ENCODE data around the gene AATK.
A peak's percentile ranks its signal among the peaks of the same experiment; 100 is the strongest.

Gene AATK

DNA sequence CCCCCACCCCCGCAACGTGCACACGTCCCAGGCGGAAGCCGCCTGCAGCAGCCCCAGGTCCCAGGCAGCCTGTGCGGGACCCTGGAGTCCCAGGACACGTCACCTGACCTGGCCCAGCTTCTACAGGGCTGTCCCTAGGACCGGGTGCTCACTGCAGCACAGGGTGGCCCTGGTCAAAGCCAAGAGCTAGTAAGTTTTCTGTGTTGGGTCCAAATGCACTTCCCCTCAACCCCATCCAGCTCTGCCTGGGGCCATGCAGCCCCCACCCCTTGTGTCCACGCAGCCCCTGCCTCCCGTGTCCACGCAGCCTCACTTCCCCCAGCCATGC lies 22.9 kb downstream of the AATK start:
- TF ChIP-seq ZC3H10 (CRISPR knock-in tag; IDR thresholded peaks at IDR 0.05) (no peak), GLIS3 (CRISPR knock-in tag; IDR thresholded peaks at IDR 0.05) (no peak), ZNF565 (CRISPR knock-in tag; conservative IDR thresholded peaks at IDR 0.05; ENCODE audit: low read depth) (no peak), BACH2 (CRISPR knock-in tag; IDR thresholded peaks at IDR 0.05; ENCODE audit: borderline replicate concordance) (no peak), ARNTL (CRISPR knock-in tag; IDR thresholded peaks at IDR 0.05; ENCODE audit: borderline replicate concordance, low read depth) (no peak), RARB (CRISPR knock-in tag; IDR thresholded peaks at IDR 0.05) (no peak), CSDC2 (CRISPR knock-in tag; IDR thresholded peaks at IDR 0.05) (no peak)
- TF ChIP-seq, protein P1, sequence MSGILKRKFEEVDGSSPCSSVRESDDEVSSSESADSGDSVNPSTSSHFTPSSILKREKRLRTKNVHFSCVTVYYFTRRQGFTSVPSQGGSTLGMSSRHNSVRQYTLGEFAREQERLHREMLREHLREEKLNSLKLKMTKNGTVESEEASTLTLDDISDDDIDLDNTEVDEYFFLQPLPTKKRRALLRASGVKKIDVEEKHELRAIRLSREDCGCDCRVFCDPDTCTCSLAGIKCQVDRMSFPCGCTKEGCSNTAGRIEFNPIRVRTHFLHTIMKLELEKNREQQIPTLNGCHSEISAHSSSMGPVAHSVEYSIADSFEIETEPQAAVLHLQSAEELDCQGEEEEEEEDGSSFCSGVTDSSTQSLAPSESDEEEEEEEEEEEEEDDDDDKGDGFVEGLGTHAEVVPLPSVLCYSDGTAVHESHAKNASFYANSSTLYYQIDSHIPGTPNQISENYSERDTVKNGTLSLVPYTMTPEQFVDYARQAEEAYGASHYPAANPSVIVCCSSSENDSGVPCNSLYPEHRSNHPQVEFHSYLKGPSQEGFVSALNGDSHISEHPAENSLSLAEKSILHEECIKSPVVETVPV (CRISPR knock-in tag; IDR thresholded peaks at IDR 0.05), result no peak
- TF ChIP-seq, protein P2, sequence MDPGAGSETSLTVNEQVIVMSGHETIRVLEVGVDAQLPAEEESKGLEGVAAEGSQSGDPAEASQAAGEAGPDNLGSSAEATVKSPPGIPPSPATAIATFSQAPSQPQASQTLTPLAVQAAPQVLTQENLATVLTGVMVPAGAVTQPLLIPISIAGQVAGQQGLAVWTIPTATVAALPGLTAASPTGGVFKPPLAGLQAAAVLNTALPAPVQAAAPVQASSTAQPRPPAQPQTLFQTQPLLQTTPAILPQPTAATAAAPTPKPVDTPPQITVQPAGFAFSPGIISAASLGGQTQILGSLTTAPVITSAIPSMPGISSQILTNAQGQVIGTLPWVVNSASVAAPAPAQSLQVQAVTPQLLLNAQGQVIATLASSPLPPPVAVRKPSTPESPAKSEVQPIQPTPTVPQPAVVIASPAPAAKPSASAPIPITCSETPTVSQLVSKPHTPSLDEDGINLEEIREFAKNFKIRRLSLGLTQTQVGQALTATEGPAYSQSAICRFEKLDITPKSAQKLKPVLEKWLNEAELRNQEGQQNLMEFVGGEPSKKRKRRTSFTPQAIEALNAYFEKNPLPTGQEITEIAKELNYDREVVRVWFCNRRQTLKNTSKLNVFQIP (CRISPR knock-in tag; IDR thresholded peaks at IDR 0.05; ENCODE audit: borderline replicate concordance, low read depth), result no peak
- peak; percentile 10; the same call in 2 of the 3 replicates for ATAC-seq

DNA sequence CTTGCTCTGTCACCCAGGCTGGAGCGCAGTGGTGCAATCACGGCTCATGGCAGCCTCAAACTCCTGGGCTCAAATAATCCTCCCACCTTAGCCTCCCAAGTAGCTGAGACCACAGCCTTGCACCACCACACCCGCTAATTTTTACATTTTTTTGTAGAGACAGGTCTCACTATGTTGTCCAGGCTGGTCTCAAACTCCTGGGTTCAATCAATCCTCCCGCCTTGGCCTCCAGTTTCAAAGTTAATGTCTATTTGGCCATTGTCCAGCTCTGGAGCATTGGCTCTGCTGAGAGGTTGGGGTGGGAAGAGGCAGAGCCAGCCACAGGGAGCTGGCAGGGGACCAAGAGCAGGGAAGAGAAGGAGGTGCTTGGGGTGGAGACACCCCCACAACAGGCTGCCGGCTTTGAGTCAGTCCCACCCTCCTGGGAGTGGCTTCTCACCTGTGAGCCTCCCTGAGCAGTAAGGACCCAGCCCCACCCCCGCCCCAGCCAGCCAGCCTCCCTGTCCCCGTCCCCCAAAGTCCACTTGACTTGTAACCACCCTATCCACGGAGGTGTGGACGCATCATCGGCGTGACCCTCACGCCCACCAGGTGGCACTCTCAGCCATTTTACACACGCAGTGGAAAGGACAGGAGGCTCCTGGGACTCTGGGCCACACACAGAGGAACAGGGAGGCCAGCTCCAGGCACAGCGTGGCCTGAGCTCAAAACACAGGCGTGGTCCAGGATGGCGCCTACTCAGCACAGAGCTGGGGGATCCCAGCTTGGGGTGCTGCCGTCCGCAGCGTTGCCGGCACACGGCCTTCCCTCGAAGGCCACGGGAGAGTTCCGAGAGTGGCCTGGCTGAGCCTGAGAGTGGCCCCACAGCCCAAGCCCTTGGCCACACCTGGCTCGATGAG lies 23.5 kb downstream of the AATK start:
- ATAC-seq, result peak; percentile 98
- no peak for TF ChIP-seq ISL1 (CRISPR knock-in tag; IDR thresholded peaks at IDR 0.05)
- no peak for TF ChIP-seq ZNF8 (CRISPR knock-in tag; IDR thresholded peaks at IDR 0.05)
- TF ChIP-seq TCF4 (CRISPR knock-in tag; IDR thresholded peaks at IDR 0.05; ENCODE audit: borderline replicate concordance), result no peak
- TF ChIP-seq ZNF565 (CRISPR knock-in tag; conservative IDR thresholded peaks at IDR 0.05; ENCODE audit: low read depth), result no peak
- no peak for TF ChIP-seq ZC3H10 (CRISPR knock-in tag; IDR thresholded peaks at IDR 0.05)
- TF ChIP-seq PATZ1 (CRISPR knock-in tag; IDR thresholded peaks at IDR 0.05; ENCODE audit: borderline replicate concordance), result no peak
- no peak for TF ChIP-seq CREB5 (CRISPR knock-in tag; IDR thresholded peaks at IDR 0.05; ENCODE audit: low read depth)
- TF ChIP-seq GLIS3 (CRISPR knock-in tag; IDR thresholded peaks at IDR 0.05), result no peak
- TF ChIP-seq ZFP30 (CRISPR knock-in tag; IDR thresholded peaks at IDR 0.05), result no peak
- no peak for TF ChIP-seq OSR1 (CRISPR knock-in tag; IDR thresholded peaks at IDR 0.05)
- TF ChIP-seq ARNTL (CRISPR knock-in tag; IDR thresholded peaks at IDR 0.05; ENCODE audit: borderline replicate concordance, low read depth), result no peak
- no peak for TF ChIP-seq CSDC2 (CRISPR knock-in tag; IDR thresholded peaks at IDR 0.05)
- no peak for TF ChIP-seq TOX (CRISPR knock-in tag; IDR thresholded peaks at IDR 0.05; ENCODE audit: borderline replicate concordance)
- no peak for TF ChIP-seq RARB (CRISPR knock-in tag; IDR thresholded peaks at IDR 0.05)

GRCh38 chr17:81140695-81141094 lies 25.3 kb downstream of the AATK start:
- TF ChIP-seq ZNF8 (CRISPR knock-in tag; IDR thresholded peaks at IDR 0.05) (no peak), CREB5 (CRISPR knock-in tag; IDR thresholded peaks at IDR 0.05; ENCODE audit: low read depth) (no peak), ZFP30 (CRISPR knock-in tag; IDR thresholded peaks at IDR 0.05) (no peak), ZFP3 (CRISPR knock-in tag; IDR thresholded peaks at IDR 0.05) (no peak), ZNF565 (CRISPR knock-in tag; conservative IDR thresholded peaks at IDR 0.05; ENCODE audit: low read depth) (no peak), TSHZ2 (CRISPR knock-in tag; IDR thresholded peaks at IDR 0.05) (no peak), CSDC2 (CRISPR knock-in tag; IDR thresholded peaks at IDR 0.05) (no peak), PPARA (CRISPR knock-in tag; IDR thresholded peaks at IDR 0.05; ENCODE audit: borderline replicate concordance) (no peak), TCF4 (CRISPR knock-in tag; IDR thresholded peaks at IDR 0.05; ENCODE audit: borderline replicate concordance) (no peak), ESRRG (CRISPR knock-in tag; IDR thresholded peaks at IDR 0.05) (no peak), ISL1 (CRISPR knock-in tag; IDR thresholded peaks at IDR 0.05) (no peak), ZNF70 (CRISPR knock-in tag; IDR thresholded peaks at IDR 0.05) (no peak), SNAI2 (CRISPR knock-in tag; IDR thresholded peaks at IDR 0.05) (no peak)
- ATAC-seq, result no peak

All from SK-N-SH treated with all-trans-retinoic acid at 6 μM for 48 hours (cell line).